ENCODE measurements around the gene ZDBF2. TPM values are rescaled to one million over a fixed set of nuclear protein-coding genes. Genes with fewer than 3 reads are reported as not detected.

The ZDBF2 gene
- total RNA-seq, 1 experiment from 2014 or later, result not detected

DNA sequence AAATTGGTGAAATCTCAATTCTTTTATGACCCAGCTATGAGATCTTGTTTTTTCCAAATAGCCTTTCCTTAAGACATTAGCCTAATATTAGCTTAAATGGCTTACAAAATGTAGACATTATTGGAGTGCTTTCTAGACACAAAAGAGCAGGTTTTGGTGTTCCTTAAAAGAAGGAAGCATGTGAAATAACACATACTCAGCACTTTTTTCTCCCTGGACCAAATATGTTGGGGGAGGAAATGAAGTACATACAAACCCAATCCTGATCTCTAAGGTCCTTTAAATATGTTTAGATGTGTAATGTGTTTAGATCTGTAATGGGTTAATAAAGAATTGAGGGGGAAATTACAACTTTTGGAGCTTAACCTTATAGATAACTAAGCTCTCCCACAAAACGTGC lies 3.4 kb upstream of the ZDBF2 start:
- Mint-ChIP-seq H3K27me3 (ENCODE audit: unreplicated experiment) (peaks cover 15% of the 10 kb centered on the region), H3K4me1 (ENCODE audit: low read depth, unreplicated experiment) (no peaks in the 10 kb centered on the region), H3K9me3 (ENCODE audit: low read depth, unreplicated experiment) (no peaks in the 10 kb centered on the region), H3K4me3 (ENCODE audit: low read depth, unreplicated experiment) (no peak overlapping the region), H3K27ac (ENCODE audit: unreplicated experiment) (no peak overlapping the region), H3K36me3 (ENCODE audit: insufficient read depth, unreplicated experiment) (no peaks in the 10 kb centered on the region)
- TF ChIP-seq, protein P1, sequence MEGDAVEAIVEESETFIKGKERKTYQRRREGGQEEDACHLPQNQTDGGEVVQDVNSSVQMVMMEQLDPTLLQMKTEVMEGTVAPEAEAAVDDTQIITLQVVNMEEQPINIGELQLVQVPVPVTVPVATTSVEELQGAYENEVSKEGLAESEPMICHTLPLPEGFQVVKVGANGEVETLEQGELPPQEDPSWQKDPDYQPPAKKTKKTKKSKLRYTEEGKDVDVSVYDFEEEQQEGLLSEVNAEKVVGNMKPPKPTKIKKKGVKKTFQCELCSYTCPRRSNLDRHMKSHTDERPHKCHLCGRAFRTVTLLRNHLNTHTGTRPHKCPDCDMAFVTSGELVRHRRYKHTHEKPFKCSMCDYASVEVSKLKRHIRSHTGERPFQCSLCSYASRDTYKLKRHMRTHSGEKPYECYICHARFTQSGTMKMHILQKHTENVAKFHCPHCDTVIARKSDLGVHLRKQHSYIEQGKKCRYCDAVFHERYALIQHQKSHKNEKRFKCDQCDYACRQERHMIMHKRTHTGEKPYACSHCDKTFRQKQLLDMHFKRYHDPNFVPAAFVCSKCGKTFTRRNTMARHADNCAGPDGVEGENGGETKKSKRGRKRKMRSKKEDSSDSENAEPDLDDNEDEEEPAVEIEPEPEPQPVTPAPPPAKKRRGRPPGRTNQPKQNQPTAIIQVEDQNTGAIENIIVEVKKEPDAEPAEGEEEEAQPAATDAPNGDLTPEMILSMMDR (IDR thresholded peaks at IDR 0.05; ENCODE audit: unreplicated experiment), result no peak
- intact Hi-C loops (cut with micrococcal nuclease; ENCODE audit: unreplicated experiment), result no loop called here
- DNase-seq, result no peak
- CTCF ChIA-PET, result interaction anchor here (1.6 kb wide), 1 partner anchor 12 kb away, joined by 5 read pairs; no protein-coding TSS in a partner anchor
- no TSS peak for BruUV-seq (replicated peaks)

DNA sequence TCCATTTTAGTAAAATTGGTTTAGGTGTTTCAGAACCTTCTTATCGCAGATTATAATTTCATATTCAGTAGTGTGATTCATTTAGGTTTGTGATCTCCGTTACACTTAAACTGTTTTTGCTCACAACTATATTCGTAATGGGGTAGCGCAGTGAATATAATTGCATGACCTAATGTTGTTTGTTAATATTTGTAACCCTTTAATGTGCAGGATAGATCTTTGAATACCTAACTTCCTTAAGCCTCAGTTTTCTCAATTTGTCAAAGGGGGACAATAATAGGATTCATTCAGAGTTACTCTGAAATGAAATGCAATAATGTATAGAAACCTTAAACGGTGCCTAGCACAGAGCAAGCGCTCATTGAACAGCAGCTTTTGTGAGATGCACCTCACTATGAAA lies 558 bp upstream of the ZDBF2 start:
- Mint-ChIP-seq H3K4me3 (ENCODE audit: low read depth, unreplicated experiment) (no peak overlapping the region), H3K27me3 (ENCODE audit: unreplicated experiment) (peaks cover 15% of the 10 kb centered on the region), H3K9me3 (ENCODE audit: low read depth, unreplicated experiment) (no peaks in the 10 kb centered on the region), H3K27ac (ENCODE audit: unreplicated experiment) (no peak overlapping the region), H3K4me1 (ENCODE audit: low read depth, unreplicated experiment) (no peaks in the 10 kb centered on the region), H3K36me3 (ENCODE audit: insufficient read depth, unreplicated experiment) (no peaks in the 10 kb centered on the region)
- TF ChIP-seq, protein P1 (IDR thresholded peaks at IDR 0.05; ENCODE audit: unreplicated experiment), result no peak
- intact Hi-C loops (cut with micrococcal nuclease; ENCODE audit: unreplicated experiment), result no loop called here
- no peak for DNase-seq
- no TSS peak for BruUV-seq (replicated peaks)
- CTCF ChIA-PET, result no interaction called here

DNA sequence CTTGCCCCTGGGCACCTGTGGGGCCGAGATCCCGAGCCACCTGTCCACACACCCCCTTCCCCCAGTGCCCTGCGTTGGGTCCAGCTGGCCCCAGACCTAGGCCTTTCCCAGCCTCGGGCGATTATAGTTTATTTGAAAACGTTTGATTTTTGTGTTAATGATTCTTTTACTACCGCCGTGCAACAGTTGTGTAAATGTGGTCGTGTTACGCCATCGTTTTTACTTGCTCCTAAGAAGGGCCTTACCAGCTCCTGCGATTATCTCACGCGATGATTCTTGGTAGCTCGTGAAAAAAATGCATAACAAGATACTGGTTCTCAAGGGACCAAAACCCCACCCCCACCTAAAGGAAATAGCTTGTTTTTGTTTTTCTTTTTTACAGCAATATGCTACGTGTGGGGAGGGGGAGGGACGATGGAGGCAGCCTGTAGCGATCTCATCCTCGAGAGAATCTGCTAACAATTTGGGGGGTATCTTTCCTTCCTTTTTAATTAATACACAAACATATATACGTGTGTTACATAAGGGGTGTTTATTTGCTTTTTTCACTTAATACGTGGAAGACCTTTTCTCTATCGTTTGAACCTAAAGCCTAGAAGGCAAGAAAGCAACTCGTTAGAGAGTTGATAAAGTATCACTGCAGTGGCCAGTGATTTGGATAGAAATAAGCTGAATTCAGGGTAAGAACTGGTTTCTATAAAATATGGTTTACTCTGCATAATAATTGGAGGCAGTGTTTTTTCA lies 1.0 kb downstream of the ZDBF2 start:
- H3K9me3 Mint-ChIP-seq (ENCODE audit: low read depth, unreplicated experiment), result no peaks in the 10 kb centered on the region
- H3K27me3 Mint-ChIP-seq (ENCODE audit: unreplicated experiment), result peaks cover 15% of the 10 kb centered on the region
- no peak overlapping the region for H3K27ac Mint-ChIP-seq (ENCODE audit: unreplicated experiment)
- DNase-seq, result no peak
- intact Hi-C loops (cut with micrococcal nuclease; ENCODE audit: unreplicated experiment), result no loop called here
- H3K36me3 Mint-ChIP-seq (ENCODE audit: insufficient read depth, unreplicated experiment), result no peaks in the 10 kb centered on the region
- H3K4me1 Mint-ChIP-seq (ENCODE audit: low read depth, unreplicated experiment), result no peaks in the 10 kb centered on the region
- CTCF ChIA-PET, result no interaction called here
- H3K4me3 Mint-ChIP-seq (ENCODE audit: low read depth, unreplicated experiment), result no peak overlapping the region
- TF ChIP-seq, protein P1 (IDR thresholded peaks at IDR 0.05; ENCODE audit: unreplicated experiment), result no peak
- no TSS peak for BruUV-seq (replicated peaks)

DNA sequence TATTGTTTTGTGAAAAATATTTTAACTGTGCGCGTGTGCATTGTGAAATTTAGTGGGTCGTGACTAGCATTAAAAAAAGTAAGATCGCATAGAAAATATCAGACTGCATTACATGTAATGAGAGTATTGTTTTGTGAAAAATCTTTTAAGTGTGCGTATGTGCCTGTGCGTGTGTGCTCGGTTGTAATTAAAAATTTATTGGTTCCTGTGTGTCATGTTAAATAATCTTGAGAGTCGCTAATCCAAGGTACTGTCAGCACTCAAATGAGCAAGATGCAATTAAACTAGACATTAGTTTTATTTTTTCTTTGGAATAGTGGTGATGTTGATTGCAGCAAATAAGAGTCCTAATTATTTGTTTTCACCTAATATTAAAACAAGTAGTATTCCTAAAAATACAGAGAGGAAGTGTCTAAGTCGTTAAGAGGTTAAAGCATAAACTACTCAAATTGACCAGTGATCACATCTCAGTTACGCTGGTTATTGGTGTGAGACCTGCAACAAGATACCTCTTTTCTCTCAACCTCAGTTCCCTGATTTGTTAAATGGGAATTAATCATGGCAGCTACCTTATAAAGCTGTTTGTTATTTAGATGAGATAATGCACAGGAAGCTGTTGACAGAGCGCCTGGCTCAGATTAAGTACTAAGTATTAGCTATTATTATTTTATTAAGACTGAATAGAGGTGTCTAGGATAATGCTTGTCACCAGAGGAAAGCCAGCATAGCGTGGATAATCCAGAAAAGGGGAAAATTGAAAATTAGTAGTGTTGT lies 1.9 kb downstream of the ZDBF2 start:
- H3K27me3 Mint-ChIP-seq (ENCODE audit: unreplicated experiment), result peaks cover 15% of the 10 kb centered on the region
- no TSS peak for BruUV-seq (replicated peaks)
- H3K9me3 Mint-ChIP-seq (ENCODE audit: low read depth, unreplicated experiment), result no peaks in the 10 kb centered on the region
- H3K4me3 Mint-ChIP-seq (ENCODE audit: low read depth, unreplicated experiment), result no peak overlapping the region
- H3K27ac Mint-ChIP-seq (ENCODE audit: unreplicated experiment), result no peak overlapping the region
- no peaks in the 10 kb centered on the region for H3K4me1 Mint-ChIP-seq (ENCODE audit: low read depth, unreplicated experiment)
- no peaks in the 10 kb centered on the region for H3K36me3 Mint-ChIP-seq (ENCODE audit: insufficient read depth, unreplicated experiment)
- no peak for DNase-seq
- intact Hi-C loops (cut with micrococcal nuclease; ENCODE audit: unreplicated experiment), result no loop called here
- CTCF ChIA-PET, result no interaction called here
- TF ChIP-seq, protein P1 (IDR thresholded peaks at IDR 0.05; ENCODE audit: unreplicated experiment), result no peak
